Renal cortical epithelial cell (primary cell): ENCODE results near the gene CNTNAP4. TPM values are rescaled to one million over a fixed set of nuclear protein-coding genes. Genes with fewer than 3 reads are reported as not detected.

Experiments
- DNase-seq: peaks from one replicate; pipeline ENCODE4 v3.0.0-alpha.2; 2011; ENCODE audit warnings: low read depth
- total RNA-seq: library from RNA; depleted of rRNA; stranded (reverse); fragments of >200 nt; gene quantifications from 2 replicates; pipeline ENCODE4 v1.2.3, GENCODE V29; 2014

Gene CNTNAP4
- total RNA-seq, 1 donor from 2014 or later: not detected

GRCh38 chr16:76488065-76488417, 210.8 kb downstream of the CNTNAP4 start:
- no peak for DNase-seq

GRCh38 chr16:76490036-76490639, 212.9 kb downstream of the CNTNAP4 start:
- DNase-seq: no peak

- no peak for DNase-seq
These were observed 222.8 kb downstream of the CNTNAP4 start for GRCh38 chr16:76500006-76500405.

GRCh38 chr16:76502063-76502462, 224.9 kb downstream of the CNTNAP4 start:
- no peak for DNase-seq

- DNase-seq: no peak
These were observed 225.4 kb downstream of the CNTNAP4 start for GRCh38 chr16:76502555-76502954.

- DNase-seq: no peak
These were observed 225.9 kb downstream of the CNTNAP4 start for GRCh38 chr16:76503091-76503490.

GRCh38 chr16:76511203-76511602, 234.0 kb downstream of the CNTNAP4 start:
- DNase-seq: no peak

GRCh38 chr16:76518781-76519180, 241.6 kb downstream of the CNTNAP4 start:
- no peak for DNase-seq

- no peak for DNase-seq
These were observed 247.2 kb downstream of the CNTNAP4 start for GRCh38 chr16:76524356-76524755.

GRCh38 chr16:76524769-76525168, 247.6 kb downstream of the CNTNAP4 start:
- DNase-seq: no peak

- DNase-seq: no peak
These were observed 250.0 kb downstream of the CNTNAP4 start for GRCh38 chr16:76527244-76527643.

- no peak for DNase-seq
These were observed 251.9 kb downstream of the CNTNAP4 start for GRCh38 chr16:76529120-76529519.

GRCh38 chr16:76531236-76531635, 254.0 kb downstream of the CNTNAP4 start:
- no peak for DNase-seq

- no peak for DNase-seq
These were observed 255.2 kb downstream of the CNTNAP4 start for GRCh38 chr16:76532188-76532973.

- DNase-seq: no peak
These were observed 262.4 kb downstream of the CNTNAP4 start for GRCh38 chr16:76539609-76540008.

- no peak for DNase-seq
These were observed 263.9 kb downstream of the CNTNAP4 start for GRCh38 chr16:76541070-76541469.

- no peak for DNase-seq
These were observed 288.3 kb downstream of the CNTNAP4 start for GRCh38 chr16:76565542-76565941.

GRCh38 chr16:76571755-76572154, 294.6 kb downstream of the CNTNAP4 start:
- DNase-seq: no peak

GRCh38 chr16:76573281-76573680, 296.1 kb downstream of the CNTNAP4 start:
- no peak for DNase-seq

GRCh38 chr16:76574651-76575050, 297.4 kb downstream of the CNTNAP4 start:
- DNase-seq: no peak

- no peak for DNase-seq
These were observed 299.3 kb downstream of the CNTNAP4 start for GRCh38 chr16:76576526-76576925.

GRCh38 chr16:76577003-76577402, 299.8 kb downstream of the CNTNAP4 start:
- DNase-seq: no peak

GRCh38 chr16:76579277-76579922, 302.2 kb downstream of the CNTNAP4 start:
- DNase-seq: no peak
